NT2/D1 (cell line): ENCODE data around the gene TCERG1.

ENCODE experiments used
- SUZ12 ChIP-seq: IDR thresholded peaks from 2 replicates; pipeline ENCODE4 v1.6.1; 2011; ENCODE audit not compliant: insufficient read length, insufficient read depth; ENCODE audit errors: extremely low read depth
- YY1 ChIP-seq: IDR thresholded peaks from 2 replicates; pipeline ENCODE4 v1.6.1; 2011; ENCODE audit not compliant: insufficient read length, insufficient read depth
- ZNF274 ChIP-seq: IDR thresholded peaks from 2 replicates; pipeline ENCODE4 v1.6.1; 2011; ENCODE audit warnings: mild to moderate bottlenecking, low read depth, low read length

- TF ChIP-seq ZNF274 (no peak), YY1 (no peak), SUZ12 (no peak)
Observed at GRCh38 chr5:146533260-146533857, 86.2 kb downstream of the TCERG1 start.
